ENCODE measurements around the gene BASP1.
"Not testable (repeated sequence)": the region's sequence is repeated elsewhere in the genome, so short reads cannot be mapped to it uniquely, and the experiment has no call there.

BASP1 gene

GRCh38 chr5:17294639-17295311 lies 77.3 kb downstream of the BASP1 start:
- no peak for DNase-seq

- DNase-seq: no peak
Measured at GRCh38 chr5:17295671-17296070, 78.2 kb downstream of the BASP1 start.

- DNase-seq: no peak
Measured at GRCh38 chr5:17302106-17302505, 84.7 kb downstream of the BASP1 start.

- no peak for DNase-seq
Measured at GRCh38 chr5:17302604-17303003, 85.2 kb downstream of the BASP1 start.

GRCh38 chr5:17304282-17304681 lies 86.9 kb downstream of the BASP1 start:
- DNase-seq: no peak

GRCh38 chr5:17305017-17305416 lies 87.6 kb downstream of the BASP1 start:
- DNase-seq: no peak

GRCh38 chr5:17305964-17306725 lies 88.7 kb downstream of the BASP1 start:
- DNase-seq: no peak

- DNase-seq: no peak
Measured at GRCh38 chr5:17306726-17307091, 89.3 kb downstream of the BASP1 start.

GRCh38 chr5:17307440-17307839 lies 90.0 kb downstream of the BASP1 start:
- not testable (repeated sequence) for DNase-seq

- DNase-seq: no peak
Measured at GRCh38 chr5:17308326-17309065, 91.1 kb downstream of the BASP1 start.

- no peak for DNase-seq
Measured at GRCh38 chr5:17309462-17309861, 92.0 kb downstream of the BASP1 start.

GRCh38 chr5:17310502-17310901 lies 93.1 kb downstream of the BASP1 start:
- DNase-seq: not testable (repeated sequence)

- DNase-seq: not testable (repeated sequence)
Measured at GRCh38 chr5:17311811-17312210, 94.4 kb downstream of the BASP1 start.

GRCh38 chr5:17312358-17312757 lies 94.9 kb downstream of the BASP1 start:
- DNase-seq: no peak

- DNase-seq: no peak
Measured at GRCh38 chr5:17314907-17315471, 97.6 kb downstream of the BASP1 start.

- no peak for DNase-seq
Measured at GRCh38 chr5:17315710-17316221, 98.3 kb downstream of the BASP1 start.

GRCh38 chr5:17316970-17317459 lies 99.6 kb downstream of the BASP1 start:
- no peak for DNase-seq

GRCh38 chr5:17317473-17317872 lies 100.0 kb downstream of the BASP1 start:
- DNase-seq: no peak

GRCh38 chr5:17319095-17319494 lies 101.7 kb downstream of the BASP1 start:
- DNase-seq: not testable (repeated sequence)

GRCh38 chr5:17325770-17326599 lies 108.6 kb downstream of the BASP1 start:
- no peak for DNase-seq
